Hematopoietic multipotent progenitor cell treated with erythropoietin and hydrocortisone succinate and interleukin-3 and kit ligand, for 8 days (in vitro differentiated cells): ENCODE results near the gene METTL23.

Experiments used
- DNase-seq: peaks from one replicate; pipeline ENCODE4 v3.0.0-alpha.2; 2015

Gene METTL23

GRCh38 chr17:76775021-76775600, 48.5 kb downstream of the METTL23 start:
- no peak for DNase-seq

- no peak for DNase-seq
Measured at GRCh38 chr17:76781056-76781982, 54.7 kb downstream of the METTL23 start.

- no peak for DNase-seq
Measured at GRCh38 chr17:76783146-76783545, 56.5 kb downstream of the METTL23 start.
